GM12864 (cell line): ENCODE results near the gene MAP2K6.

Source experiments
- DNase-seq: peaks from one replicate; pipeline ENCODE4 v3.0.0-alpha.2; 2011; ENCODE audit warnings: low read depth
- H3K4me3 ChIP-seq: 2 replicates; pipeline ENCODE4 v1.5.1; 2011; ENCODE audit warnings: mild to moderate bottlenecking, low read depth, low read length, control low read depth
- TF ChIP-seq, protein P1 (sequence below): IDR thresholded peaks from 2 replicates; pipeline ENCODE4 v1.5.1; 2011; ENCODE audit warnings: low read depth, mild to moderate bottlenecking, moderate library complexity, low read length, control low read depth, inconsistent platforms; ENCODE audit errors: missing control alignments

The MAP2K6 gene

DNA sequence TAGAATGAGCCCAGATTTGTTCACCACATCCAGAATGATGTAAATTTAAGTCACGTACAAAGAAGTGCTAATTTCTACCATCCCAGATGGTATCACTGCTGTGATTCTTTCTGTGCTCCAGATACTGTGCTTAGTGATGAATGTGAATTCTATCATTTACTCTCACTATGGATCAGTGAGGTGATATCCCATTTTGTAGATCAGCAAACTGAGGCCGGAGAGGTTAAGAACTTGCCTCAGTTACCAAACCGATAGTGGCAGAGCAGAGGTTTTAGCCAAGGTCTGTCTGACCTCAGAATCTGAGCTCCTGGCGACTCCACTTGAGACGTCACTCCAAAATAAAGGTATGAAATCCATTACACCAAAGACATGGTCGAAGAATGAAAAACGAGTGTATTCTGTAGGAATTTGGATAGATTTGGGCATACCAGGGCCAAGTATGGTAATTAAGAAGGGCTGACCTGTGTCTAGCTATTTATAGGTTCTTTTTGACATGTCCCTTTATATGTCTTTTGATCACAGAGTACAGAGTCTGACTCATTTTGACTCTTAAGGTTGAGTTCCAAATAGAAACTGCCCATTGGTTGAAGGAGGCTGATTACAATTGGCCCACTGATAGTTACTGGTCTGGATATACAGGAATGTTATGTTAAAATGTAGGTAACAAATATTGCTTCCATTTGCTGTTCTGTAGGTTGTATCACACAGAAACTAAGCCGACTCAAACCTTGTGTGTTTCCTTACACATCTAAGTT, 10.0 kb downstream of the MAP2K6 start:
- TF ChIP-seq, protein P1, sequence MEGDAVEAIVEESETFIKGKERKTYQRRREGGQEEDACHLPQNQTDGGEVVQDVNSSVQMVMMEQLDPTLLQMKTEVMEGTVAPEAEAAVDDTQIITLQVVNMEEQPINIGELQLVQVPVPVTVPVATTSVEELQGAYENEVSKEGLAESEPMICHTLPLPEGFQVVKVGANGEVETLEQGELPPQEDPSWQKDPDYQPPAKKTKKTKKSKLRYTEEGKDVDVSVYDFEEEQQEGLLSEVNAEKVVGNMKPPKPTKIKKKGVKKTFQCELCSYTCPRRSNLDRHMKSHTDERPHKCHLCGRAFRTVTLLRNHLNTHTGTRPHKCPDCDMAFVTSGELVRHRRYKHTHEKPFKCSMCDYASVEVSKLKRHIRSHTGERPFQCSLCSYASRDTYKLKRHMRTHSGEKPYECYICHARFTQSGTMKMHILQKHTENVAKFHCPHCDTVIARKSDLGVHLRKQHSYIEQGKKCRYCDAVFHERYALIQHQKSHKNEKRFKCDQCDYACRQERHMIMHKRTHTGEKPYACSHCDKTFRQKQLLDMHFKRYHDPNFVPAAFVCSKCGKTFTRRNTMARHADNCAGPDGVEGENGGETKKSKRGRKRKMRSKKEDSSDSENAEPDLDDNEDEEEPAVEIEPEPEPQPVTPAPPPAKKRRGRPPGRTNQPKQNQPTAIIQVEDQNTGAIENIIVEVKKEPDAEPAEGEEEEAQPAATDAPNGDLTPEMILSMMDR: no peak
- no peak overlapping the region for H3K4me3 ChIP-seq
- DNase-seq: no peak

DNA sequence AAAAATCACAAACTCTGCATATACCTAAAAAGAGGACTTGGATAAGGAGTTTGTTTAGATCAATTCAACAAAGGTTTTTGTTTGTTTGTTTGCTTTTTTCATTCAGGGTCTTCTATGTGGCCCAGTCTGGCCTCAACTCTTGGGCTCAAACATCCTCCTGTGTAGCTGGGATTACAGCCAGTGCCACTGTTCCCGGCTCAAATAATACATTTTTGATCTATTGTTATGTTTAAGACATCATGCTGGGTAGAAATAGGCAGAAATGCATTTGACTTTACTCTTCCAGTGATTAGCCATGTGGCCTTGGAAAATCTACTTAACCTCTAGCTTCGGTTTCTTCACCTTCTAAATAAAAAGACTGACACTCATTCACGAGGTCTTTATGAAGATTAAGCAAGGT, 11.5 kb downstream of the MAP2K6 start:
- TF ChIP-seq, protein P1: no peak
- DNase-seq: no peak
- H3K4me3 ChIP-seq: no peak overlapping the region

DNA sequence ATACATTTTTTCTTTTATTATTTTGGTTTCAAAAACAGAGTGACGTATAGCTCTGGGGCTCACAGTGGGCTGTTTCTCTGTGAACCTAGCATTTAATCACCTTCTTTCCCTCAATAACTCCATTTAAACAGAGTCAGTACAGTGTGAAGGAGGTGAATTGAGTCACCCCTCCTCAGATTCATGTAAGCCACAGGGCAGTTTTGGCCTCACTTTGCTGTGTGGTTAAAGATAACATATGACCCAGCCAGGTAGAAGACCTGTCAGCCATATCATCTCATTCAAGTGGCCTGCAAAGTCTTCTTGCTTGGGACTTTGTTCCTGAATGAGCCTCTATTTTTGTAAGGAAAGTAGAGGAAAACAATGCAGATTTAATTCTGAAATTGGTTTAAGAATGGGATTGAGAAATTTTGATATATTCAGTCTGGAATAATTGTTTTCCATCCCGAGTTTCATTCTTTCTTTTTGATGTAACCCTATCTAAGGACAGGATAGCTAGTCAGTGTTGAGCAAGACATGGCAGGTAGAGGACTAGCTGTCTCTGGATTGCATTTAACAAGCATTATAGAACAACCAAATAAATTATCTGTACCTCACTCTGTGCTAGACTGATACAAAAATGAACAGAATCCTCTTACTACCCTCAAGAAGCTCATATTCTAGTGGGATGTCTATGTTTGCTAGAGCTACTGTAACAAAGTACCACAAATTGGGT, 13.1 kb downstream of the MAP2K6 start:
- DNase-seq: no peak
- H3K4me3 ChIP-seq: no peak overlapping the region
- TF ChIP-seq, protein P1: no peak

DNA sequence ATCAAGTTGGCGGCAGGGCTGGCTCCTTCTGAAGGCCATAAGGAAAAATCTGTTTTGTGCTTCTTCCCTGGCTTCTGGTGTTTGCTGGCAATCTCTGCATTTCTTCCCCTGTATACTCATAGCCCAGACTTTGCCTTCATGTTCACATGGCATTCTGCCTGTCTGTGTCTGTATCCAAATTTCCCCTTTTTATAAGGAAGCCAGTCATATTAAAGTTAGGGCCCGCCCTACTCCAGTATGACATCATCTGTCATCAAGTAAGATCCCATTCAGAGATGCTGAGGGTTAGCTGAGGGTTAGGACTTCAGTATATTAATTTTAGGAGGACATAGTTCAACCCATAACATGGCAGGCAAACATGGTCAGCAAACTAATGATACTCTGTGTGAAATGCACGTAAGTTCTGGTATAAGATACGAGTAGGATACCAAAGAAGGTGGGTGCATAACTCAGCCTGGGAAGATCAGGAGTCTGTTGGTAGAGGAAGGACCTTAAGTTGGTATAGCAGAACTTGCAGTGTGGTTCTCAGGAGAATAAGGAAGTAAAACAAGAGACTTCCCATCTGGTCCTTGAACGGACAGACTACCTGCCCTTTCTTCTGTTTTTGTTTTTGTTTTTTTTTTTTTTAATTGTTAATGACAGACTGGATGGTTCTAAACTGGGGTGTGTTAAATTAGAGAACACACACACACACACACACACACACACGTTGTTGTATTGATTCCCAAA, 13.9 kb downstream of the MAP2K6 start:
- TF ChIP-seq, protein P1: no peak
- H3K4me3 ChIP-seq: no peak overlapping the region
- DNase-seq: no peak

GRCh38 chr17:69430488-69430887, 16.0 kb downstream of the MAP2K6 start:
- no peak for DNase-seq
- no peak overlapping the region for H3K4me3 ChIP-seq
- TF ChIP-seq, protein P1: no peak

GRCh38 chr17:69431835-69432234, 17.3 kb downstream of the MAP2K6 start:
- H3K4me3 ChIP-seq: no peak overlapping the region
- no peak for DNase-seq

More at GRCh38 chr17:69431835-69432234, 17.3 kb downstream of the MAP2K6 start:
- TF ChIP-seq, protein P1: no peak
